Panc1 (cell line): ENCODE results near the gene UBE2R2.

Source experiments
- POLR2AphosphoS5 ChIP-seq: IDR thresholded peaks from 2 replicates; pipeline ENCODE4 v1.6.1; 2012; ENCODE audit warnings: mild to moderate bottlenecking, low read depth, low read length, moderate library complexity
- SIN3A ChIP-seq: IDR thresholded peaks from 2 replicates; pipeline ENCODE4 v1.6.1; 2012; ENCODE audit warnings: low read depth, mild to moderate bottlenecking, low read length, moderate library complexity, borderline replicate concordance; ENCODE audit not compliant: insufficient read depth
- TF ChIP-seq, protein P1 (sequence below): fragments of 450-650 bp; IDR thresholded peaks from 2 replicates; pipeline ENCODE4 v1.5.1; 2017; ENCODE audit warnings: mild to moderate bottlenecking
- TF ChIP-seq, protein P2 (sequence below), 2 experiments: IDR thresholded peaks; 2 replicates each; pipeline ENCODE4 v1.6.1; 2011 to 2012; ENCODE audit warnings: low read depth in 2 of 2, control low read depth in 1 of 2, low read length in 1 of 2, mild to moderate bottlenecking in 1 of 2, moderate library complexity in 1 of 2; ENCODE audit not compliant: insufficient read depth in 1 of 2

DNA sequence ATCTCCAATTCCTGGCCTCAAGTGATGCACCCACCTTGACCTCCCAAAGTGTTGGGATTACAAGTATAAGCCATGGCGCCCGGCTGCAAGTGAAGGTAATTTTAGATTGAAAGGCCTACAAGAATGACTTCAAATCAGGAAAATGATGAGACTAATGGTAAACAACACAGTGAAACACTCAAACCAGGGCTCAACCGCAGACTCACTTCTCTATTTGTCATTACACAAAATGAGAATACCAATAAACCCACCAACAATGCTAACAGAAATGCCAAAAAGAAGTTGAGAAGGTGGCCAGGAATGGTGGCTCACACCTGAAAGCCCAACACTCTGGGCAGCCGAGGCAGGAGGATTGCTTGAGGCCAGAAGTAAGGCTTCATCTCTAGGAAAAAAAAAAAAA, 139.6 kb downstream of the UBE2R2 start:
- TF ChIP-seq, protein P1, sequence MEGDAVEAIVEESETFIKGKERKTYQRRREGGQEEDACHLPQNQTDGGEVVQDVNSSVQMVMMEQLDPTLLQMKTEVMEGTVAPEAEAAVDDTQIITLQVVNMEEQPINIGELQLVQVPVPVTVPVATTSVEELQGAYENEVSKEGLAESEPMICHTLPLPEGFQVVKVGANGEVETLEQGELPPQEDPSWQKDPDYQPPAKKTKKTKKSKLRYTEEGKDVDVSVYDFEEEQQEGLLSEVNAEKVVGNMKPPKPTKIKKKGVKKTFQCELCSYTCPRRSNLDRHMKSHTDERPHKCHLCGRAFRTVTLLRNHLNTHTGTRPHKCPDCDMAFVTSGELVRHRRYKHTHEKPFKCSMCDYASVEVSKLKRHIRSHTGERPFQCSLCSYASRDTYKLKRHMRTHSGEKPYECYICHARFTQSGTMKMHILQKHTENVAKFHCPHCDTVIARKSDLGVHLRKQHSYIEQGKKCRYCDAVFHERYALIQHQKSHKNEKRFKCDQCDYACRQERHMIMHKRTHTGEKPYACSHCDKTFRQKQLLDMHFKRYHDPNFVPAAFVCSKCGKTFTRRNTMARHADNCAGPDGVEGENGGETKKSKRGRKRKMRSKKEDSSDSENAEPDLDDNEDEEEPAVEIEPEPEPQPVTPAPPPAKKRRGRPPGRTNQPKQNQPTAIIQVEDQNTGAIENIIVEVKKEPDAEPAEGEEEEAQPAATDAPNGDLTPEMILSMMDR, result no peak
- no peak for TF ChIP-seq SIN3A
- TF ChIP-seq, protein P2, sequence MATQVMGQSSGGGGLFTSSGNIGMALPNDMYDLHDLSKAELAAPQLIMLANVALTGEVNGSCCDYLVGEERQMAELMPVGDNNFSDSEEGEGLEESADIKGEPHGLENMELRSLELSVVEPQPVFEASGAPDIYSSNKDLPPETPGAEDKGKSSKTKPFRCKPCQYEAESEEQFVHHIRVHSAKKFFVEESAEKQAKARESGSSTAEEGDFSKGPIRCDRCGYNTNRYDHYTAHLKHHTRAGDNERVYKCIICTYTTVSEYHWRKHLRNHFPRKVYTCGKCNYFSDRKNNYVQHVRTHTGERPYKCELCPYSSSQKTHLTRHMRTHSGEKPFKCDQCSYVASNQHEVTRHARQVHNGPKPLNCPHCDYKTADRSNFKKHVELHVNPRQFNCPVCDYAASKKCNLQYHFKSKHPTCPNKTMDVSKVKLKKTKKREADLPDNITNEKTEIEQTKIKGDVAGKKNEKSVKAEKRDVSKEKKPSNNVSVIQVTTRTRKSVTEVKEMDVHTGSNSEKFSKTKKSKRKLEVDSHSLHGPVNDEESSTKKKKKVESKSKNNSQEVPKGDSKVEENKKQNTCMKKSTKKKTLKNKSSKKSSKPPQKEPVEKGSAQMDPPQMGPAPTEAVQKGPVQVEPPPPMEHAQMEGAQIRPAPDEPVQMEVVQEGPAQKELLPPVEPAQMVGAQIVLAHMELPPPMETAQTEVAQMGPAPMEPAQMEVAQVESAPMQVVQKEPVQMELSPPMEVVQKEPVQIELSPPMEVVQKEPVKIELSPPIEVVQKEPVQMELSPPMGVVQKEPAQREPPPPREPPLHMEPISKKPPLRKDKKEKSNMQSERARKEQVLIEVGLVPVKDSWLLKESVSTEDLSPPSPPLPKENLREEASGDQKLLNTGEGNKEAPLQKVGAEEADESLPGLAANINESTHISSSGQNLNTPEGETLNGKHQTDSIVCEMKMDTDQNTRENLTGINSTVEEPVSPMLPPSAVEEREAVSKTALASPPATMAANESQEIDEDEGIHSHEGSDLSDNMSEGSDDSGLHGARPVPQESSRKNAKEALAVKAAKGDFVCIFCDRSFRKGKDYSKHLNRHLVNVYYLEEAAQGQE (IDR thresholded peaks at IDR 0.05; ENCODE audit: insufficient read depth in 1 of 2, low read depth in 2 of 2, low read length in 1 of 2), result no peak
- TF ChIP-seq POLR2AphosphoS5, result no peak
